ENCODE results near the gene ADAM19. TPM values are rescaled to one million over a fixed set of nuclear protein-coding genes. Genes with fewer than 3 reads are reported as not detected.
A peak's percentile ranks its signal among the peaks of the same experiment; 100 is the strongest.
"Not testable (repeated sequence)": the region's sequence is repeated elsewhere in the genome, so short reads cannot be mapped to it uniquely, and the experiment has no call there.

Gene ADAM19
- total and polyA plus RNA-seq, 7 experiments from 2014 or later: 0.10 to 410 (median 0.86) TPM

- H3K27me3 ChIP-seq (ENCODE audit: control insufficient read depth in 2 of 2, insufficient read depth in 2 of 2, low read length in 2 of 2): no peaks in the 10 kb centered on the region
- CTCF ChIA-PET: no interaction called here
- DNase-seq: no peak
- H3K9me3 Mint-ChIP-seq: no peaks in the 10 kb centered on the region
- no peaks in the 10 kb centered on the region for H3K9me3 ChIP-seq (ENCODE audit: control insufficient read depth in 2 of 3, low read length in 3 of 3)
- H3K4me1 ChIP-seq (ENCODE audit: control insufficient read depth in 2 of 2, insufficient read depth in 2 of 2, low read length in 2 of 2): no peaks in the 10 kb centered on the region
- H3K27ac Mint-ChIP-seq: no peak overlapping the region
- H3K27ac ChIP-seq (ENCODE audit: low read depth, low read length): no peak overlapping the region
- H3K4me3 Mint-ChIP-seq: no peak overlapping the region
- H3K36me3 Mint-ChIP-seq: peaks cover 0 to 3% (median 0%) of the 10 kb centered on the region in 5 donors
- no peaks in the 10 kb centered on the region for H3K36me3 ChIP-seq (ENCODE audit: control insufficient read depth in 2 of 3, insufficient read depth in 3 of 3, low read length in 3 of 3)
- ATAC-seq: no peak
- intact Hi-C loops (cut with micrococcal nuclease): no loop called here
- peaks cover 0 to 9% (median 0%) of the 10 kb centered on the region in 5 donors for H3K27me3 Mint-ChIP-seq
- POLR2A ChIA-PET: no interaction called here
- H3K4me3 ChIP-seq (ENCODE audit: low read length): no peak overlapping the region
- H3K4me1 Mint-ChIP-seq: no peaks in the 10 kb centered on the region
Measured at GRCh38 chr5:157444224-157444623, 131.4 kb downstream of the ADAM19 start.

- peaks cover 0 to 3% (median 0%) of the 10 kb centered on the region in 5 donors for H3K36me3 Mint-ChIP-seq
- no peaks in the 10 kb centered on the region for H3K4me1 Mint-ChIP-seq
- peaks cover 0 to 3% (median 0%) of the 10 kb centered on the region in 11 donors for H3K9me3 Mint-ChIP-seq
- no peaks in the 10 kb centered on the region for H3K4me1 ChIP-seq (ENCODE audit: control insufficient read depth in 2 of 2, insufficient read depth in 2 of 2, low read length in 2 of 2)
- ChIA-PET POLR2A (no interaction called here), CTCF (no interaction called here)
- DNase-seq: no peak
- H3K27ac ChIP-seq (ENCODE audit: low read depth, low read length): no peak overlapping the region
- H3K36me3 ChIP-seq (ENCODE audit: control insufficient read depth in 2 of 3, insufficient read depth in 3 of 3, low read length in 3 of 3): no peaks in the 10 kb centered on the region
- ATAC-seq: no peak
- no peak overlapping the region for H3K4me3 Mint-ChIP-seq
- H3K4me3 ChIP-seq (ENCODE audit: low read length): no peak overlapping the region
- no peaks in the 10 kb centered on the region for H3K9me3 ChIP-seq (ENCODE audit: control insufficient read depth in 2 of 3, low read length in 3 of 3)
- intact Hi-C loops (cut with micrococcal nuclease): no loop called here
- H3K27me3 Mint-ChIP-seq: peaks cover 0 to 9% (median 0%) of the 10 kb centered on the region in 5 donors
- no peak overlapping the region for H3K27ac Mint-ChIP-seq
- no peaks in the 10 kb centered on the region for H3K27me3 ChIP-seq (ENCODE audit: control insufficient read depth in 2 of 2, insufficient read depth in 2 of 2, low read length in 2 of 2)
Measured at GRCh38 chr5:157443041-157443549, 132.5 kb downstream of the ADAM19 start.

- Histone ChIP-seq H3K27me3 (ENCODE audit: control insufficient read depth in 2 of 2, insufficient read depth in 2 of 2, low read length in 2 of 2) (no peaks in the 10 kb centered on the region), H3K36me3 (ENCODE audit: control insufficient read depth in 2 of 3, insufficient read depth in 3 of 3, low read length in 3 of 3) (no peaks in the 10 kb centered on the region), H3K27ac (ENCODE audit: low read depth, low read length) (no peak overlapping the region), H3K9me3 (ENCODE audit: control insufficient read depth in 2 of 3, low read length in 3 of 3) (no peaks in the 10 kb centered on the region), H3K4me1 (ENCODE audit: control insufficient read depth in 2 of 2, insufficient read depth in 2 of 2, low read length in 2 of 2) (no peaks in the 10 kb centered on the region), H3K4me3 (ENCODE audit: low read length) (no peak overlapping the region)
- H3K27ac Mint-ChIP-seq: no peak overlapping the region
- peaks cover 0 to 7% (median 0%) of the 10 kb centered on the region in 11 donors for H3K9me3 Mint-ChIP-seq
- H3K27me3 Mint-ChIP-seq: peaks cover 0 to 9% (median 0%) of the 10 kb centered on the region in 5 donors
- ChIA-PET CTCF (interaction anchor here (3.2 kb wide), 1 partner anchor 309 kb away, joined by 16 read pairs; the partner anchor contains the start of gene LSM11), POLR2A (no interaction called here)
- peaks cover 0 to 9% (median 7%) of the 10 kb centered on the region in 7 donors for H3K4me1 Mint-ChIP-seq
- ATAC-seq (no peak), DNase-seq (no peak)
- intact Hi-C loops (cut with micrococcal nuclease): loop anchor here (5.0 kb wide), 2 partner anchors 43 to 238 kb away; partner anchors contain the start of gene C5orf52 (in 1 of the 2)
- no peak overlapping the region for H3K4me3 Mint-ChIP-seq
- H3K36me3 Mint-ChIP-seq: peaks cover 0 to 4% (median 0%) of the 10 kb centered on the region in 5 donors
Measured at GRCh38 chr5:157434096-157434495, 141.5 kb downstream of the ADAM19 start.

DNA sequence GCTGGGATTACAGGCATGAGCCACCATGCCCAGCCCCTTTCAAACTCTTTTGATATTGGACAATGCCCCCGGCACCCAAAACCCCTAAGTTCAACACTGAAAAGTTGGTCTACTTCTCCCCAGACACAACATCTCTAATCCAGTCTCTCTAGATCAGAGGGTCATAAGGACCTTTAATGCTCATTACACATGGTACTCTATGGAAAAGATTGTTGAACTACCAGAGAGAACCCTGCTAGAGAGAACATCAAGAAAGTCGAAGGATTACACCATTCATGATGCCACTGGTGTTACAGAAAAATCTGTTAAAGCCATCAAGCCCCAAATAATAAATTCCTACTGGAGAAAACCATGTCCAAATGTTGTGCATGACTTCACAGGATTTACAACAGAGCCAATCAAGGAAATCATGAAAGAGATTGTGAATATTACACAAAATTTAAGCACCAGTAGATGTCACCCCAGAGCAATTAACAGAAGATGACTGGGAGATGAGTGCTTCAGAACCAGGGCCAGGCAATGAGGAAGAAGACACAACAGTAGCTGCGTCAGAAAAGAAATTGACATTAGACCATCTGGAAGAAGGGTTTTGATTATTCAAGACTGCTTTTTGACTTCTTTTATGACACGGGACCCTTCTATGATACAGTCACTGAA, 143.9 kb downstream of the ADAM19 start:
- H3K4me1 ChIP-seq (ENCODE audit: control insufficient read depth in 2 of 2, insufficient read depth in 2 of 2, low read length in 2 of 2): no peaks in the 10 kb centered on the region
- DNase-seq (peak in 7 of 9 donors; percentile 19 to 60 (median 38)), ATAC-seq (peak; percentile 91)
- H3K36me3 ChIP-seq (ENCODE audit: control insufficient read depth in 2 of 3, insufficient read depth in 3 of 3, low read length in 3 of 3): no peaks in the 10 kb centered on the region
- Mint-ChIP-seq H3K27ac (no peak overlapping the region), H3K4me3 (peak overlapping the region in 1 of 10 donors; percentile 57), H3K4me1 (peaks cover 0 to 9% (median 7%) of the 10 kb centered on the region in 7 donors), H3K36me3 (peaks cover 0 to 9% (median 0%) of the 10 kb centered on the region in 5 donors), H3K9me3 (peaks cover 0 to 8% (median 0%) of the 10 kb centered on the region in 11 donors), H3K27me3 (peaks cover 0 to 28% (median 0%) of the 10 kb centered on the region in 5 donors)
- ChIA-PET POLR2A (no interaction called here), CTCF (interaction anchor here (0.5 to 3.2 kb wide), 4 partner anchors 287 to 376 kb away, joined by 3 to 16 read pairs (median 6); partner anchors contain the start of gene LSM11)
- no peak overlapping the region for H3K27ac ChIP-seq (ENCODE audit: low read depth, low read length)
- no peaks in the 10 kb centered on the region for H3K9me3 ChIP-seq (ENCODE audit: control insufficient read depth in 2 of 3, low read length in 3 of 3)
- intact Hi-C loops (cut with micrococcal nuclease): loop anchor here (1.0 to 5.0 kb wide), 6 partner anchors 39 to 312 kb away; partner anchors contain the start of genes LSM11 (in 2 of the 2) and C5orf52 (in 1 of the 2)
- H3K27me3 ChIP-seq (ENCODE audit: control insufficient read depth in 2 of 2, insufficient read depth in 2 of 2, low read length in 2 of 2): no peaks in the 10 kb centered on the region
- no peak overlapping the region for H3K4me3 ChIP-seq (ENCODE audit: low read length)

GRCh38 chr5:157429920-157430319, 145.7 kb downstream of the ADAM19 start:
- Mint-ChIP-seq H3K36me3 (peaks cover 0 to 10% (median 0%) of the 10 kb centered on the region in 5 donors), H3K27me3 (peaks cover 0 to 39% (median 0%) of the 10 kb centered on the region in 5 donors)
- H3K4me1 Mint-ChIP-seq; H3K27ac ChIP-seq (ENCODE audit: low read depth, low read length); H3K36me3 ChIP-seq (ENCODE audit: control insufficient read depth in 2 of 3, insufficient read depth in 3 of 3, low read length in 3 of 3); DNase-seq; H3K9me3 ChIP-seq (ENCODE audit: control insufficient read depth in 2 of 3, low read length in 3 of 3); H3K4me3 ChIP-seq (ENCODE audit: low read length); H3K9me3 Mint-ChIP-seq; H3K27ac Mint-ChIP-seq; POLR2A ChIA-PET; CTCF ChIA-PET; ATAC-seq; H3K4me1 ChIP-seq (ENCODE audit: control insufficient read depth in 2 of 2, insufficient read depth in 2 of 2, low read length in 2 of 2); H3K27me3 ChIP-seq (ENCODE audit: control insufficient read depth in 2 of 2, insufficient read depth in 2 of 2, low read length in 2 of 2); H3K4me3 Mint-ChIP-seq: not testable (repeated sequence)
- intact Hi-C loops (cut with micrococcal nuclease): loop anchor here (5.0 kb wide), 2 partner anchors 47 to 242 kb away; partner anchors contain the start of gene C5orf52 (in 1 of the 2)
